ENCODE results near the gene SMIM41. TPM values are rescaled to one million over a fixed set of nuclear protein-coding genes. Genes with fewer than 3 reads are reported as not detected.

SMIM41 gene
- total RNA-seq, 2 experiments from 2014 or later: not detected

GRCh38 chr12:52155048-52155868 is 75.8 kb downstream of the SMIM41 start:
- ChIA-PET CTCF (interaction anchor here (0.5 to 3.3 kb wide), 8 partner anchors 31 to 215 kb away, joined by 3 to 12 read pairs (median 3); no protein-coding TSS in a partner anchor), POLR2A (no interaction called here)
- Mint-ChIP-seq H3K4me3 (no peak overlapping the region), H3K9me3 (no peaks in the 10 kb centered on the region), H3K27ac (peak overlapping the region; percentile 91), H3K4me1 (peaks cover 34% of the 10 kb centered on the region), H3K27me3 (peaks cover 2% of the 10 kb centered on the region), H3K36me3 (ENCODE audit: low read depth) (no peaks in the 10 kb centered on the region)
- peak; percentile 77 for DNase-seq

GRCh38 chr12:52156311-52156710 is 76.8 kb downstream of the SMIM41 start:
- H3K4me3 Mint-ChIP-seq: peak overlapping the region; percentile 9
- ChIA-PET POLR2A (no interaction called here), CTCF (interaction anchor here (0.5 to 3.3 kb wide), 13 partner anchors 8 to 718 kb away, joined by 3 to 12 read pairs (median 3); no protein-coding TSS in a partner anchor)
- no peak for DNase-seq
- H3K9me3 Mint-ChIP-seq: no peaks in the 10 kb centered on the region
- peaks cover 2% of the 10 kb centered on the region for H3K27me3 Mint-ChIP-seq
- peak overlapping the region; percentile 7 for H3K27ac Mint-ChIP-seq
- H3K36me3 Mint-ChIP-seq (ENCODE audit: low read depth): no peaks in the 10 kb centered on the region
- peaks cover 38% of the 10 kb centered on the region for H3K4me1 Mint-ChIP-seq

- Mint-ChIP-seq H3K9me3 (no peaks in the 10 kb centered on the region), H3K4me3 (no peak overlapping the region), H3K27me3 (no peaks in the 10 kb centered on the region), H3K4me1 (peaks cover 38% of the 10 kb centered on the region), H3K36me3 (ENCODE audit: low read depth) (no peaks in the 10 kb centered on the region), H3K27ac (no peak overlapping the region)
- ChIA-PET CTCF (interaction anchor here (0.6 to 3.3 kb wide), 14 partner anchors 9 to 784 kb away, joined by 3 to 12 read pairs (median 4); no protein-coding TSS in a partner anchor), POLR2A (no interaction called here)
- peak; percentile 76 for DNase-seq
Observed at GRCh38 chr12:52156757-52157565, 77.5 kb downstream of the SMIM41 start.

GRCh38 chr12:52157566-52158150 is 78.2 kb downstream of the SMIM41 start:
- POLR2A ChIA-PET: no interaction called here
- no peaks in the 10 kb centered on the region for H3K27me3 Mint-ChIP-seq
- no peak overlapping the region for H3K4me3 Mint-ChIP-seq
- H3K9me3 Mint-ChIP-seq: no peaks in the 10 kb centered on the region
- CTCF ChIA-PET: interaction anchor here (0.6 to 3.3 kb wide), 8 partner anchors 36 to 722 kb away, joined by 3 to 12 read pairs (median 4); no protein-coding TSS in a partner anchor
- no peaks in the 10 kb centered on the region for H3K36me3 Mint-ChIP-seq (ENCODE audit: low read depth)
- no peak overlapping the region for H3K27ac Mint-ChIP-seq
- peaks cover 43% of the 10 kb centered on the region for H3K4me1 Mint-ChIP-seq
- DNase-seq: no peak

Other genes starting within 250 kb of the SMIM41 start
- under 1 TPM; 0.17 to 0.19 TPM for gene FIGNL2, start 231.0 kb upstream of the SMIM41 start, total RNA-seq
- not detected for gene ANKRD33, start 191.6 kb upstream of the SMIM41 start, total RNA-seq
- gene ACVRL1, start 172.2 kb upstream of the SMIM41 start, total RNA-seq: not detected
- 1 to 10 TPM; 5.5 to 5.7 TPM for gene ACVR1B, start 128.0 kb upstream of the SMIM41 start, total RNA-seq
- 1 to 10 TPM; 5.7 to 6.9 TPM for gene TAMALIN, start 72.8 kb upstream of the SMIM41 start, total RNA-seq
- 1 to 10 TPM; 2.1 to 2.7 TPM for gene NR4A1, start 28.3 kb upstream of the SMIM41 start, total RNA-seq
- 10 to 100 TPM; 28.3 to 30.4 TPM for gene ATG101, start 9.7 kb upstream of the SMIM41 start, total RNA-seq
- gene KRT80, start 112.3 kb downstream of the SMIM41 start, total RNA-seq: not detected
- 1 to 10 TPM; 2.2 to 2.5 TPM for gene KRT7, start 153.5 kb downstream of the SMIM41 start, total RNA-seq
- gene KRT86, start 194.9 kb downstream of the SMIM41 start, total RNA-seq: not detected
- gene KRT81, start 211.8 kb downstream of the SMIM41 start, total RNA-seq: not detected
- gene KRT83, start 241.7 kb downstream of the SMIM41 start, total RNA-seq: not detected

Measured in activated CD4-positive, alpha-beta T cell treated with anti-CD3 and anti-CD28 coated beads, Interleukin-2, amount 10 ng/mL, durations not matched to agents 7 days and 5 days (primary cell).